Small intestine (tissue), 7 donors: Measurements from ENCODE around the gene SPRED2. TPM values are rescaled to one million over a fixed set of nuclear protein-coding genes. Genes with fewer than 3 reads are reported as not detected.
A peak's percentile ranks its signal among the peaks of the same experiment; 100 is the strongest.

Source experiments
- DNase-seq, 2 donors: peaks; one replicate each; pipeline versions ENCODE4 v3.0.0 to v3.0.0-alpha.2; 2013
- FAIRE-seq: peaks from 2 replicates; lab custom pipeline; 2012; peaks lifted over from hg19 to GRCh38; lab: Jason Lieb, UNC
- H3K27ac ChIP-seq, 3 donors: one replicate each; pipeline ENCODE4 v1.5.1; 2013; ENCODE audit warnings: low read length in 2 of 3, mild to moderate bottlenecking in 2 of 3, control low read depth in 1 of 3, inconsistent platforms in 1 of 3, low read depth in 1 of 3, moderate library complexity in 1 of 3
- H3K27me3 ChIP-seq, 3 donors: one replicate each; pipeline ENCODE4 v1.6.1; 2013; ENCODE audit warnings: low read length in 3 of 3, inconsistent platforms in 1 of 3; ENCODE audit not compliant: control insufficient read depth in 3 of 3, insufficient read depth in 3 of 3
- H3K36me3 ChIP-seq, 3 donors: one replicate each; pipeline ENCODE4 v1.6.1; 2013; ENCODE audit warnings: low read length in 3 of 3, inconsistent platforms in 1 of 3, low read depth in 1 of 3, mild to moderate bottlenecking in 1 of 3, moderate library complexity in 1 of 3; ENCODE audit not compliant: control insufficient read depth in 3 of 3, insufficient read depth in 2 of 3
- H3K4me1 ChIP-seq, 3 donors: one replicate each; pipeline ENCODE4 v1.6.1; 2013; ENCODE audit warnings: low read length in 2 of 3, inconsistent platforms in 1 of 3, low read depth in 1 of 3, mild to moderate bottlenecking in 1 of 3, moderate library complexity in 1 of 3; ENCODE audit not compliant: control insufficient read depth in 3 of 3, insufficient read depth in 2 of 3
- H3K4me3 ChIP-seq, 3 donors: one replicate each; pipeline ENCODE4 v1.5.1; 2013; ENCODE audit warnings: low read length in 3 of 3, control low read depth in 1 of 3, inconsistent platforms in 1 of 3, low read depth in 1 of 3, mild to moderate bottlenecking in 1 of 3, moderate library complexity in 1 of 3
- H3K9me3 ChIP-seq, 2 donors: one replicate each; pipeline ENCODE4 v1.6.1; 2013; ENCODE audit warnings: low read depth in 1 of 2, low read length in 1 of 2; ENCODE audit not compliant: control insufficient read depth in 2 of 2, insufficient read depth in 1 of 2
- WGBS, 3 donors: extraction: QIAGEN DNeasy Blood & Tissue Kit; methylation state at CpG; one replicate each; pipeline ENCODE4 v1.1.7; 2013; 5-methylcytosine and 5-hydroxymethylcytosine counted together
- polyA plus RNA-seq, 4 donors: library from polyadenylated mRNA; stranded (reverse) in 3 of 4; unstranded in 1 of 4; fragments of 200-250 nt in 3 of 4; fragments of 120-200 nt in 1 of 4; gene quantifications; one replicate each; pipeline versions ENCODE4 v1.2.1 to v1.2.3, GENCODE V29; 2013
- donor health status: healthy with polysubstance abuse.
- donor health status: control.
- donor health status: control.
- donor health status: Bipolar disorder and iron deficiency.
- donor health status: healthy.

SPRED2 gene
- polyA plus RNA-seq, 4 donors: 10.7 to 26.3 (median 19.1) TPM

DNA sequence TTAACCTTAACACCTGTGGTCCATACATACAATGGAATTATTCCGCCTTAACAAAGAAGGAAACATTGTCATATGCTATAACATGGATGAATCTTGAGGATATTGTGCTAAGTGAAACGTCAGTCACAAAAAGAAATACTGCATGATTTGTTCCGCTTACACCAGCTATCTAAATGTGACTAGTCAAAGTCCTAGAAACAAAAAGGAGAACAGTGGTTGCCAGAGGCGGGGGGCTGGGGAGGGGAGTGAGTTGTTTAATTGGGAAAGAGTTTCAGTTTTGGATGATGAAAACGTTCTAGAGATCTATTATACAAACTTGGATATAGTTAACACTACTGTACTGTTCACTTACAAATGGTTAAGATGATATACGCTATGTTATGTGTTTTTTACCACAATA is 72.0 kb downstream of the SPRED2 start:
- no peak for DNase-seq
- no peak for FAIRE-seq
- Histone ChIP-seq H3K27ac (no peak overlapping the region), H3K9me3 (peaks cover 0 to 1% of the 10 kb centered on the region in 2 donors), H3K4me3 (no peak overlapping the region), H3K27me3 (no peaks in the 10 kb centered on the region), H3K36me3 (no peaks in the 10 kb centered on the region), H3K4me1 (peaks cover 1 to 16% (median 14%) of the 10 kb centered on the region in 3 donors)
- 83 to 92% (median 84%) methylated on average over 6 of the region's 6 CpGs for WGBS, 3 donors

DNA sequence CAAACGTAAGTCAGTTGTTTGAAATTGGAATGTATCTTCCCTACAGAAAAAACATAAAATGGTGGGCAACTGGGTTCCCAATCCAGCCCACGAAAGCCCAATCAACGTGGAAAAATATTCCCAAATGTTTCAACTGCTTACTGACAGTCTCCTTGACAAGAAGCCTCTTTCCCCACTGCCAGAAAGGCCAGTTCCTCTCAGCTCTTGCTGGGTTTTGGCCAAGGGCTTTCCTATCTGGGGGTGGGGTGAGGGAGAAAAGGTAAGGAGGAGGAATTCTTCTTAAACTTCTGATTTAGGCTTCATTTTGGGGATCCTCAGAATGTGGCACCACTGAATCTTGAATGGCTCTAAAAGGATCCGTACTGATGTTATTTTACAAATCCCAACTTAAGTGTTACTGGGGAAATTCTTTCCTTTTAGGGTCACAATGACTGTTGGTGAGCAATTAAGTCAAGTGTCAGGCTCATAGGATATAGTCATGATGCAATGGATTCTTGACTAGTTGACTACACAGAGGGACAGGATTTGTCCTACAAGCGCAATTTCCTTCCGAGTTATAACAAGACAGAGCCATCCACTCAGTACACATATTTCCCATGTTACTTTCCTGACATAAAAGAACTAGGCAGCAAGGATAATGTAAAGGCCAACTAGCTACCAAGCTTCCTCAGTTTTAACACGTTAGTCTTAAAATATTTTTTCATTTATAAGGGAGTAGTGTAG is 73.6 kb downstream of the SPRED2 start:
- no peaks in the 10 kb centered on the region for H3K36me3 ChIP-seq
- no peak for DNase-seq
- peaks cover 0 to 12% (median 11%) of the 10 kb centered on the region in 3 donors for H3K4me1 ChIP-seq
- peaks cover 0 to 8% of the 10 kb centered on the region in 2 donors for H3K9me3 ChIP-seq
- 80 to 91% (median 85%) methylated on average over 7 of the region's 7 CpGs for WGBS, 3 donors
- no peak for FAIRE-seq
- peak overlapping the region in 1 of 3 donors; percentile 43 for H3K27ac ChIP-seq
- no peaks in the 10 kb centered on the region for H3K27me3 ChIP-seq
- H3K4me3 ChIP-seq: no peak overlapping the region

DNA sequence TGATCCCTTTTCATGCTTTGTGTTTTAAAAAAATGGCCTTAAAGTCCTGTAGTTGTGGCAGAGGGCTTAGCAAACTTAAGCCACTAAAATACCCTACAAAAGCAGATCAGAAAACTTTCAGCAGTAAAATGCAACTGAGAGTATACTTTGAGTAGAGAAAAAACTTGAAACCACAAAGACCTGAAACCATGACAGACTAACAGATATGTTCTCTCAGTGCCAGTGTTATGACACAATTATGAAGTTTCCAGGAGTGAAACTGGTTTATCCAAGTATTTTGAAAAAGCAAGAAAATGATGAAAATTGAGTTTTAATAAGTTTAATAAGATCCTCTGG is 74.5 kb downstream of the SPRED2 start:
- Histone ChIP-seq H3K27ac (no peak overlapping the region), H3K4me1 (peaks cover 0 to 12% (median 7%) of the 10 kb centered on the region in 3 donors), H3K36me3 (no peaks in the 10 kb centered on the region), H3K27me3 (no peaks in the 10 kb centered on the region), H3K9me3 (peaks cover 0 to 8% of the 10 kb centered on the region in 2 donors), H3K4me3 (no peak overlapping the region)
- FAIRE-seq (no peak), DNase-seq (no peak)

DNA sequence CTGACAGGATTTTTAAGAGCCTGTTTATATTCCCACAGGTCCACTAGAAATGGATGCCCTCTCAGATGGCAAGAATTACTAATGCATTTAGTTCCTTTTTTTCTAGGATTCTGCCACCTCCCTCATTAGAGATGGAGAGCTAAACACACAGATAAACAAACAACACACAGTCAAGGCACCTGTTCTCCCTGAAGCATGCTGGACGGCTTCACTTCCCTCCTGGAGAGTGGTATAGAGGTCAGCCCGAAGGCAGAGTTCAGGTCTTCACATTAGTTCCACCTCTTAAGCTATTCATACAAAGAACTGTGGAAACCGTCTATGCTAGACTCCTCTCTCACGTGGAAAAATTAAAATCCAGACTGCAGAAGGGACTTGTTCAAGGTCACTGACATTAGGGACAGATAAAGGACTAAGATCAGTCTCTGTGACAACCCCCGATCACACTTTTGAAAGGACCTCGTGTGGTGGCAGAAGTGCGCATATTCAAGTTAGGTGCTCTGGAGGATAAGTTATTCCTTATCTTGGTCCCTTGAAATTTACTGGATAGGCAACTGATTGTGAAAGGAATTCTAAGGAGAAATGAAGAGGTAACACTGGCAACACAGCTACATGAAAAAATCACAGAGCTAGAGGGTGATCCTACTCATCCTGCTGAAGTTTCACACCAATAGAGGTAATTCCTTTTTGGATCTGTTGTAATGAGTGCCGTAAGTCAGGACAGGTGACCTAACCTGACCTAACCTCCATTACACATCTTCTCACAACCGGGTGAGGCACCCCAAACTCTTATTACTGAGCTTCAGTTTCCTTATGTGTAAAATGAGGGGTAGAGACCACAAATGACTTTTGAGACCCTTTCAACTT is 75.1 kb downstream of the SPRED2 start:
- no peak for FAIRE-seq

DNA sequence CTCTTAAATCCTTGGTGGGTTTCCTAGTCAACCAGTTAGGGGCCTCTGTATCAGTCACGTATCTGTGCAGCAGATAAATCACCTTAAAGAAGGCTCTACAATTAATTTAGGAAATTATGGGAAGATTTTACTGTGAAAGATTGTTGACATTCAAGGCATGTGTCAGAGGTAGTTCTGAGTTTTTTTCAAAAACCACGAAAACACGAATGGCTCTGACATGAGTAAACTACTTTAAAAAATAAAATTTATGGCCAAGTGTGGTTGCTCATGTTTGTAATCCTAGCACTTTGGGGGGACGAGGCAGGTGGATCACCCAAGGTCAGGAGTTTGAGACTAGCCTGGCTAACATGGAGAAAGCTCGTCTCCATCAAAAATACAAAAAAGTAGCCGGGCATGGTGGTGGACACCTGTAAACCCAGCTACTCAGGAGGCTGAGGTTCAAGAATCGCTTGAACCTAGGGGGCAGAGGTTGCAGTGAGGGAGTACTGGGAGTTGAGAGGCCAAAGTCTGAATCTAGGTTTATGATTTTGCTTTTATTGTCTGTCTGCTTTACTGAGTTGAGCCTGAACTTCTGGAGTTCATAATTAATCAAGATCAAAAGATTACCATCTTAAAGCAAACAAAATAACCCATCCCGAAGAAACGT is 77.1 kb downstream of the SPRED2 start:
- Histone ChIP-seq H3K4me3 (no peak overlapping the region), H3K27ac (no peak overlapping the region), H3K27me3 (no peaks in the 10 kb centered on the region), H3K9me3 (peaks cover 0 to 8% of the 10 kb centered on the region in 2 donors), H3K36me3 (no peaks in the 10 kb centered on the region), H3K4me1 (peaks cover 0 to 23% (median 18%) of the 10 kb centered on the region in 3 donors)
- DNase-seq (peak in 1 of 2 donors; percentile 74), FAIRE-seq (no peak)
- 68 to 76% (median 72%) methylated on average over 9 of the region's 9 CpGs for WGBS, 3 donors

More for the DNA sequence above, 75.1 kb downstream of the SPRED2 start:
- H3K36me3 ChIP-seq: no peaks in the 10 kb centered on the region
- peaks cover 0 to 12% (median 7%) of the 10 kb centered on the region in 3 donors for H3K4me1 ChIP-seq
- peaks cover 0 to 8% of the 10 kb centered on the region in 2 donors for H3K9me3 ChIP-seq
- H3K4me3 ChIP-seq: no peak overlapping the region
- no peaks in the 10 kb centered on the region for H3K27me3 ChIP-seq
- no peak overlapping the region for H3K27ac ChIP-seq
- DNase-seq: no peak
- WGBS, 3 donors: 72 to 74% (median 73%) methylated on average over 9 of the region's 9 CpGs

DNA sequence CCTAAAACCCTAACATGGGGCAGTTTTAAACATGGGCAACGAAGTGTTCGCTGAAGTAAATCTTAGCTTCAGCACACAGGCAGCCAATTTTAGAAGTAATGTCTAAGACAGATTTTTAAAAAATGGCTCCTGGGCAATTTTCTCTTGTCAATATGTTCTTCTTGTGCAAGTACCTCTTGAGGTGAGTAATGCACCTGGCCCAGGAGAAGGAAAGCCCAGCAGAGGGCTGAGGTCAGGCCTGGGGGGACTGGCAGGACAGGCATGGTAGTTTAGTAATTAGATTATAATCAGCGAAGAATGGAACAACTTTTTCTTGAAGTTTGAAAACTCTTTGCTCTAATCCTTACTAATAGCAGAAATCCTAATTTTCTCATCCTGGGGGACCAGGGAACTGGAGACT is 77.6 kb downstream of the SPRED2 start:
- Histone ChIP-seq H3K4me1 (peaks cover 0 to 23% (median 23%) of the 10 kb centered on the region in 3 donors), H3K4me3 (no peak overlapping the region), H3K36me3 (no peaks in the 10 kb centered on the region), H3K27ac (no peak overlapping the region), H3K27me3 (no peaks in the 10 kb centered on the region), H3K9me3 (peaks cover 0 to 8% of the 10 kb centered on the region in 2 donors)
- 95 to 98% (median 96%) methylated on average over 3 of the region's 3 CpGs for WGBS, 3 donors
- FAIRE-seq (no peak), DNase-seq (no peak)

DNA sequence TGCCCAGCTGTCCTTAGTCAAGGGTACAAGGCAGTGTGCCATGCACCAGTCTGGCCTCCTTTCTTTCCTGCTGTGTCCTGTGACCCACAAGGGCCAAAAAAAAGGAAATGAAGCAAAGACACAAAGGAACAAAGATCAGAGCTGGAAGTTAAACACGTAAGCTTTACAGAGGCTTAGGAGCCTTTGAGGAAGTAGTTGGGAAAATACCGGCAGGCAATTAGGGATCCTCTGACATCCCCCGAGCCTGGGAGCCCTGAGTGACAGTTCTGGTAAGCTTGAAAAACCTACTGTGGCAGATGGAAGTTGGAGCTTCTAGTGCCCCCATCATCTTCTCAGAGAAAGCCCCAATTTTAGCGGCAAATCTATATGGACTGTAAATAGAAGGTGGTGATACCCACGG is 78.5 kb downstream of the SPRED2 start:
- no peaks in the 10 kb centered on the region for H3K27me3 ChIP-seq
- no peaks in the 10 kb centered on the region for H3K36me3 ChIP-seq
- H3K9me3 ChIP-seq: peaks cover 0 to 8% of the 10 kb centered on the region in 2 donors
- peaks cover 0 to 28% (median 21%) of the 10 kb centered on the region in 3 donors for H3K4me1 ChIP-seq
- DNase-seq (peak; percentile 56 to 62), FAIRE-seq (no peak)
- WGBS, 3 donors: 38 to 63% (median 52%) methylated on average over 5 of the region's 5 CpGs
- peak overlapping the region in 1 of 3 donors; percentile 33 for H3K27ac ChIP-seq
- H3K4me3 ChIP-seq: no peak overlapping the region

DNA sequence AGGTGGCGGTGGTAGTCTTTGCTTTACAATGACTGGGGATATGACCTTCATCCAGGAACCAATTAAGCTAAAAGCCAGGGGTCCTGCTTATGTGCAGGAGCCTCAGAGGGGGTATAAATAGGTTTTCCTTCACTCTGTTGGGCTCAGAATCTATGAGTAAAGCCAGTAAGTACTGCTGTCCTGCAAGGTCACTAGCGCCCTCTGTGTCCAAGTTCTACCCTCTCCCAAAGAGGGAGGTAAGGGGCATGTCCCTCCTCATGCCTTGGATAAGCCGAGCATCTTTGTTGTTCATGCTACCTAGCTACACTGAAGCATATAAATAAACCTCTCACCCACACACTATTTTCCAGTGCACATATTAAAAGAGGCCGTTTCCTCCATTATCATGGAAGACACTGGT is 79.4 kb downstream of the SPRED2 start:
- Histone ChIP-seq H3K9me3 (peaks cover 0 to 8% of the 10 kb centered on the region in 2 donors), H3K4me3 (no peak overlapping the region), H3K27ac (no peak overlapping the region), H3K4me1 (peaks cover 0 to 28% (median 21%) of the 10 kb centered on the region in 3 donors), H3K27me3 (no peaks in the 10 kb centered on the region), H3K36me3 (no peaks in the 10 kb centered on the region)
- WGBS, 3 donors: 95 to 97% (median 95%) methylated on average over 4 of the region's 4 CpGs
- FAIRE-seq (no peak), DNase-seq (no peak)
